Activated CD4-positive, alpha-beta T cell treated with anti-CD3 and anti-CD28 coated beads, Interleukin-2, amount 50 U/mL, for 4 hours (primary cell): ENCODE results near the gene GBP3.
"Not testable (repeated sequence)": the region's sequence is repeated elsewhere in the genome, so short reads cannot be mapped to it uniquely, and the experiment has no call there.

Experiments used
- DNase-seq, 2 experiments: peaks; one replicate each; pipeline ENCODE4 v3.0.0-alpha.2; 2020

Gene GBP3

GRCh38 chr1:88974616-88975172 is 48.0 kb downstream of the GBP3 start:
- not testable (repeated sequence) for DNase-seq

DNA sequence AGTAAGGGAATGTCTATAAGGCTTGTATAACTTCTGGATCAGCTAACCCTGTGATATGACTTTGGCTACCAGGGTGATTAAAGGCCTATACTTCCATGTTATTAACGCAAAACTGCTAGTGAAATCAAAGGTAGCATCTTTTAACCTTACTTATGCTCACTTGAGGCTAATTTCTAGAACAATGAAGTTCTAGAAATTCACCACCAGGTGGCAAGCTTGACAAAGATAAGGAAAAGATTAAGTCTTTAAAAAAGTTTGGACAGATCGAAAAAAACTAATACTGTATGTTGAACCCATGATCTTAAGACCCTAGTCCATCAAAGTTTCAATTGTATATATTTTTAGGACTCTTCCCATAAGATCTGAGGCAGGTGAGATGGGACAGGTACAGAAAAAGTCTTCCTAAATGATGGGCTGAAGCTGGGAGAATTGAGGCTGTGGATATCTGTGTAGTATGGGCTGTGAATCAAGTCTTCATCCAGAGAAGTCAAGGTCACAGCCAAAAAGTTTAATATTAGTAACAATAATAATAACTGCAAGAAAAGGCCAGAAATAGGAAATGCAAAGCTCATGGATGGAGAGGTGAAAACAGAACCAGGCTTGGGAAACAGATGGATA is 49.0 kb downstream of the GBP3 start:
- no peak for DNase-seq

GRCh38 chr1:88961647-88962275 is 60.9 kb downstream of the GBP3 start:
- no peak for DNase-seq

DNA sequence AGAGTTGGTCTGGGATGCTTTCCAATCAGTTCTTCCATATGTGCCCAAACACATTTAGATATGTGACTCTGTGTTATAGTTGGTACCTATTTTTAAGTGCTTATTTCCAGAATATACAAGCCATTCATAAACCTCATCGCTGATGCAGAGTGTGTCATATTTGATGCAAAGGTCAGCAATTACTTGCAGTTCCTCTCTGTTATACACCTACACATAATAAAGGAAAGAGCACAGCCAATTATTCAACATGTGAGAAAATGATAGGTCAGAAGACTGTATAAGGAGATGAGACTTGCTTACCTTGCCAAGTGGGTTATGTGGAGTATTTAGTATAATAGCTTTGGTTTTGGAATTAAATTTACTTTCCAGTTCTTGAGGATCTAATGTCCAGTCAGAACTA is 61.6 kb downstream of the GBP3 start:
- DNase-seq, result no peak
